Ascending aorta (tissue), 2 donors: ENCODE results near the gene FADS3. TPM values are rescaled to one million over a fixed set of nuclear protein-coding genes. Genes with fewer than 3 reads are reported as not detected.

ENCODE experiments used
- DNase-seq, 2 donors: peaks; one replicate each; pipeline ENCODE4 v3.0.0-alpha.2; 2019; ENCODE audit warnings: low spot score in 2 of 2
- H3K27ac ChIP-seq, 2 donors: fragments of 200-600 bp; sonication (generic); one replicate each; pipeline ENCODE4 v1.5.1; 2016 to 2017; ENCODE audit warnings: mild to moderate bottlenecking in 1 of 2
- H3K27me3 ChIP-seq: fragments of 200-600 bp; sonication (generic); one replicate; pipeline ENCODE4 v1.5.1; 2017
- H3K36me3 ChIP-seq, 2 donors: fragments of 200-600 bp; sonication (generic); one replicate each; pipeline ENCODE4 v1.5.1; 2016
- H3K4me1 ChIP-seq, 2 donors: fragments of 200-600 bp; sonication (generic); one replicate each; pipeline ENCODE4 v1.5.1; 2016 to 2017; ENCODE audit warnings: mild to moderate bottlenecking in 1 of 2
- H3K4me3 ChIP-seq, 2 donors: fragments of 200-600 bp; sonication (generic); one replicate each; pipeline ENCODE4 v1.5.1; 2016 to 2017; ENCODE audit warnings: mild to moderate bottlenecking in 1 of 2
- H3K9me3 ChIP-seq, 2 donors: fragments of 200-600 bp; sonication (generic); one replicate each; pipeline ENCODE4 v1.5.1; 2016
- CTCF ChIP-seq, 3 experiments: fragments of 200-600 bp in 2 of 3; fragments of 450-650 bp in 1 of 3; sonication (generic) in 2 of 3; IDR thresholded peaks; one replicate each; pipeline ENCODE4 v1.5.1; 2016 to 2019; ENCODE audit warnings: antibody characterized with exemption in 3 of 3, mild to moderate bottlenecking in 1 of 3, moderate library complexity in 1 of 3
- intact Hi-C: fragments of 100-400 bp; cut with DNase I; formaldehyde crosslinking; loops from one replicate; pipeline ENCODE4 v1.15.1; 2023
- total RNA-seq: library from RNA; depleted of rRNA; stranded (reverse); fragments of >200 nt; gene quantifications from one replicate; pipeline ENCODE4 v1.1.0, GENCODE V29; 2016

FADS3 gene
- total RNA-seq, 1 donor from 2014 or later, result 191 TPM

DNA sequence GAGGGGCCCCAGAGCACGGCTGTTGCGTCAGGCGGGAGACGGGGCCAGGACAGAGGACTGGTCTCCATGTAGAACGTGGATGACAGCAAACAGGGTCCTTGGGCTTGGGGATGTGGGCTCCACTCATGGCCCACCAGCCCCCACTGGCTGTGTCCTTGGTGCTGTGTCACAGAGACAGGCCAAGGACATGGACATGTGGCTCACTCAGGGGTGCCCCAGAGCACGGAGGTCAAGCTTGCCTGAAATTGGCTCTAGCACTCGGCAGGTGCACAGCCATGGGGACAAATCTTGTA, 48.9 kb downstream of the FADS3 start:
- DNase-seq, result no peak
- intact Hi-C loops, result no loop called here

DNA sequence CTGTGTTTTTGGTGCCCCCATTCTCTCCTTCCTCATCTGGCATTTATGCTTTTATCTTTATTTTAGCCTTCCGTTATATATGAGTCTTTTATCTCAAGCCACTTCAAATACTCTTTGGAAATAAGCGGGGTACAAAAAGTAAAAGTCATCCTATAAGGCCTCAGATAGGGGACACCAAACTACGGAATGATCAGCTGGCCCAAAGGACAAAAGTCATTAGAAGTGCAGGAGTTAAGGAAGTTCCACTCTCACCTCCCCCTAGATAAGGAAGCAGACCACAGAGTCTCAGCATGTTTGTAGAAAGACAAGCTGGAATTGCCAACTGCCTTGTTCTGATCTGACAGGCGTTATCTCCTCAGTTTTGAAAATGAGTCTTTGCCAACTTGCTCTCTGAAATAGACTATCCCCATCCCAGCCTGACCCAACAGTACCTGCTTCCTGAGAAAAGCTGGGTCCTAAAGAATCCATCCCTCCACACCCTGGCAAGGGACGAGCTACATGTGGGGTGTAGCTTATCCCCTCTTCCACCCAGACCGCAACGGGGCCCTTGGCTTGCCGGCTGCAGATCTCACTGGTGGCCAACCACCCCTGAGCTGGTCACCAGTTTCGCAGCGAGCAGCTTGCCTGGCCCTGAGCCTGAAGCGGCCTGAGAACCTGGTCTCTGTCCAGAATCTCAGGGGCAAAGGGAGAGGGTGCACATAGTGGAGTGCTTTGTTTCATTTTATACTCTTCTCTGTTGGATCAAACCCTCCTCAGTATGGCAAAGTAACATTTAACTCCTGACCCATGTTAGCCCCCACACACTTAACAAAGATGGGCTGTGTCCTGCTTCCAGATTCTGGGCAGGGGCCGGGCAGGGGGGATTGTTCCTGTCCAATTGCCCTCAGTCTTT, 49.5 kb downstream of the FADS3 start:
- no peak overlapping the region for H3K4me3 ChIP-seq
- no peaks in the 10 kb centered on the region for H3K9me3 ChIP-seq
- intact Hi-C loops, result no loop called here
- peaks cover 45 to 66% of the 10 kb centered on the region in 2 donors for H3K36me3 ChIP-seq
- H3K4me1 ChIP-seq, result no peaks in the 10 kb centered on the region
- no peak overlapping the region for H3K27ac ChIP-seq
- no peak for TF ChIP-seq CTCF (IDR thresholded peaks at IDR 0.05)
- H3K27me3 ChIP-seq, result no peaks in the 10 kb centered on the region
- DNase-seq, result no peak

More for the DNA sequence above, 48.9 kb downstream of the FADS3 start:
- Histone ChIP-seq H3K27ac (no peak overlapping the region), H3K4me3 (no peak overlapping the region), H3K4me1 (no peaks in the 10 kb centered on the region), H3K9me3 (no peaks in the 10 kb centered on the region), H3K36me3 (peaks cover 47 to 70% of the 10 kb centered on the region in 2 donors), H3K27me3 (no peaks in the 10 kb centered on the region)
- no peak for TF ChIP-seq CTCF (IDR thresholded peaks at IDR 0.05)

GRCh38 chr11:61840371-61840770, 51.0 kb downstream of the FADS3 start:
- intact Hi-C loops, result no loop called here
- peaks cover 0 to 1% of the 10 kb centered on the region in 2 donors for H3K4me1 ChIP-seq
- H3K36me3 ChIP-seq, result peaks cover 45 to 62% of the 10 kb centered on the region in 2 donors
- no peak overlapping the region for H3K4me3 ChIP-seq
- TF ChIP-seq CTCF (IDR thresholded peaks at IDR 0.05), result no peak
- H3K27me3 ChIP-seq, result no peaks in the 10 kb centered on the region
- no peaks in the 10 kb centered on the region for H3K9me3 ChIP-seq
- H3K27ac ChIP-seq, result no peak overlapping the region
- no peak for DNase-seq

GRCh38 chr11:61839742-61840141, 51.6 kb downstream of the FADS3 start:
- no peak for TF ChIP-seq CTCF (IDR thresholded peaks at IDR 0.05)
- Histone ChIP-seq H3K4me3 (no peak overlapping the region), H3K27me3 (no peaks in the 10 kb centered on the region), H3K36me3 (peaks cover 45 to 58% of the 10 kb centered on the region in 2 donors), H3K4me1 (peaks cover 0 to 8% of the 10 kb centered on the region in 2 donors), H3K9me3 (no peaks in the 10 kb centered on the region), H3K27ac (no peak overlapping the region)
- DNase-seq, result no peak
- intact Hi-C loops, result no loop called here

GRCh38 chr11:61838921-61839320, 52.4 kb downstream of the FADS3 start:
- no peaks in the 10 kb centered on the region for H3K27me3 ChIP-seq
- DNase-seq, result no peak
- H3K36me3 ChIP-seq, result peaks cover 41 to 50% of the 10 kb centered on the region in 2 donors
- intact Hi-C loops, result no loop called here
- TF ChIP-seq CTCF (IDR thresholded peaks at IDR 0.05), result no peak
- H3K4me1 ChIP-seq, result peaks cover 0 to 16% of the 10 kb centered on the region in 2 donors
- no peak overlapping the region for H3K27ac ChIP-seq
- H3K9me3 ChIP-seq, result no peaks in the 10 kb centered on the region
- H3K4me3 ChIP-seq, result no peak overlapping the region
